Esophagus muscularis mucosa (tissue), 4 donors: Measurements from ENCODE around the gene TP53AIP1. TPM values are rescaled to one million over a fixed set of nuclear protein-coding genes. Genes with fewer than 3 reads are reported as not detected.

ENCODE experiments used
- DNase-seq: peaks from one replicate; pipeline ENCODE4 v3.0.0-alpha.2; 2017; ENCODE audit errors: extremely low spot score
- H3K27ac ChIP-seq, 4 donors: fragments of 200-600 bp; sonication (generic); replicated peaks in 1 of 4; 1 replicate in 3 of 4; 2 replicates in 1 of 4; pipeline ENCODE4 v1.5.1; 2016 to 2019; ENCODE audit warnings: mild to moderate bottlenecking in 1 of 4
- H3K27me3 ChIP-seq, 4 donors: fragments of 200-600 bp; sonication (generic); one replicate each; pipeline versions ENCODE4 v1.5.1 to v1.6.0; 2016 to 2019
- H3K36me3 ChIP-seq, 4 donors: fragments of 200-600 bp; sonication (generic); one replicate each; pipeline ENCODE4 v1.5.1; 2016 to 2019
- H3K4me1 ChIP-seq, 4 donors: fragments of 200-600 bp; sonication (generic); one replicate each; pipeline ENCODE4 v1.5.1; 2016 to 2019
- H3K4me3 ChIP-seq, 4 donors: fragments of 200-600 bp; sonication (generic); 1 replicate in 2 of 4; 2 replicates in 2 of 4; pipeline ENCODE4 v1.5.1; 2016 to 2019; ENCODE audit warnings: mild to moderate bottlenecking in 4 of 4, moderate library complexity in 1 of 4
- H3K9me3 ChIP-seq, 4 donors: fragments of 200-600 bp; sonication (generic); 1 replicate in 3 of 4; 2 replicates in 1 of 4; pipeline ENCODE4 v1.5.1; 2016 to 2019
- EP300 ChIP-seq: sonication (generic); formaldehyde crosslinking; IDR thresholded peaks from one replicate; pipeline ENCODE4 v1.6.1; 2017; ENCODE audit warnings: antibody characterized with exemption
- POLR2A ChIP-seq: fragments of 450-650 bp; IDR thresholded peaks from one replicate; pipeline ENCODE4 v1.6.1; 2017; ENCODE audit warnings: antibody characterized with exemption, moderate library complexity, mild to moderate bottlenecking, low read depth
- POLR2AphosphoS5 ChIP-seq, 2 donors: sonication (generic); formaldehyde crosslinking; IDR thresholded peaks; one replicate each; pipeline ENCODE4 v1.6.1; 2017; ENCODE audit warnings: antibody characterized with exemption in 2 of 2
- WGBS: methylation state at CpG from one replicate; pipeline ENCODE4 v1.1.5; 2018; 5-methylcytosine and 5-hydroxymethylcytosine counted together
- intact Hi-C: fragments of 100-400 bp; cut with DNase I; formaldehyde crosslinking; loops from one replicate; pipeline ENCODE4 v1.15.1; 2023
- total RNA-seq, 4 donors: library from RNA; depleted of rRNA; stranded (reverse); fragments of >200 nt; gene quantifications; one replicate each; pipeline versions ENCODE4 v1.1.0 to v1.2.1, GENCODE V29; 2016
- TF ChIP-seq, protein P1 (sequence below), 3 experiments: fragments of 200-600 bp in 2 of 3; fragments of 450-650 bp in 1 of 3; sonication (generic) in 2 of 3; IDR thresholded peaks; one replicate each; pipeline ENCODE4 v1.5.1; 2017 to 2019; ENCODE audit warnings: antibody characterized with exemption in 3 of 3, mild to moderate bottlenecking in 2 of 3, moderate library complexity in 1 of 3

TP53AIP1 gene
- total RNA-seq, 4 donors from 2014 or later = 0.57 TPM; not detected in 3

DNA sequence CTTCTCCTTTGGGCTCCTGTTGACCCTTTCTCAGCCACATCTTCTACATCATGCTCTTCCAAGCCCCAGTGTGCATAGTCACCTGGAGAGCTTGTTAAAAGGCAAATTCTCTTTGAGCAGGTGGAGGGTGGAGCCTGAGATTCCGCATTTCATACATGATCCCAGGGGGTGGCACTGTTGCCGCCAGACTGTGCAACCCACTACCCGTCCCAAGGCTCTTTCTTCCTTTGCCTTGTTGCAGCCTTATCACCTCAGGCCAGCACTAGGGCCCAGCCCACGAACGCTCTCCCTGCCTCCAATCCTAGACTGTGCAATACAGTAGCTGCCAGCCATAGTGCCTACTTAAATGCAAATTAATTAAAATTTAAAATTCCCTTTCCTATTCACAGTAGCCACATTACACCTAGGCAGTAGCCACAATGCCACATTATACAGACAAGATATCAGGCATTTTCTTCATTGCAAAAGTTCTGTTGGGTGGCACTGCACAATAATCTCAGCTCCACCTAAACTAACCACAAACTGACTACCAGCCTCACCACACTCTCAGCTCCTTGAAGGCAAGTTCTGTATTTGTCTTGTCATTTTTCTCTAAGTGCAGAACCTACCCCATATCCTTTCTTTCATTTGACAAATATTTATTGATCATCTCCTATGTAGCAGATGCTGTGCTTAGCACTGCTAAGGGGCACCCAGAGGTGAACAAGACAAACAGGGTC lies 56.1 kb downstream of the TP53AIP1 start:
- H3K27me3 ChIP-seq = peaks cover 0 to 52% (median 8%) of the 10 kb centered on the region in 4 donors
- TF ChIP-seq EP300 (no peak), POLR2AphosphoS5 (IDR thresholded peaks at IDR 0.05) (no peak), POLR2A (no peak)
- TF ChIP-seq, protein P1, sequence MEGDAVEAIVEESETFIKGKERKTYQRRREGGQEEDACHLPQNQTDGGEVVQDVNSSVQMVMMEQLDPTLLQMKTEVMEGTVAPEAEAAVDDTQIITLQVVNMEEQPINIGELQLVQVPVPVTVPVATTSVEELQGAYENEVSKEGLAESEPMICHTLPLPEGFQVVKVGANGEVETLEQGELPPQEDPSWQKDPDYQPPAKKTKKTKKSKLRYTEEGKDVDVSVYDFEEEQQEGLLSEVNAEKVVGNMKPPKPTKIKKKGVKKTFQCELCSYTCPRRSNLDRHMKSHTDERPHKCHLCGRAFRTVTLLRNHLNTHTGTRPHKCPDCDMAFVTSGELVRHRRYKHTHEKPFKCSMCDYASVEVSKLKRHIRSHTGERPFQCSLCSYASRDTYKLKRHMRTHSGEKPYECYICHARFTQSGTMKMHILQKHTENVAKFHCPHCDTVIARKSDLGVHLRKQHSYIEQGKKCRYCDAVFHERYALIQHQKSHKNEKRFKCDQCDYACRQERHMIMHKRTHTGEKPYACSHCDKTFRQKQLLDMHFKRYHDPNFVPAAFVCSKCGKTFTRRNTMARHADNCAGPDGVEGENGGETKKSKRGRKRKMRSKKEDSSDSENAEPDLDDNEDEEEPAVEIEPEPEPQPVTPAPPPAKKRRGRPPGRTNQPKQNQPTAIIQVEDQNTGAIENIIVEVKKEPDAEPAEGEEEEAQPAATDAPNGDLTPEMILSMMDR (IDR thresholded peaks at IDR 0.05) = no peak
- no peak overlapping the region for H3K4me3 ChIP-seq
- H3K4me1 ChIP-seq = peaks cover 7 to 18% (median 17%) of the 10 kb centered on the region in 4 donors
- H3K9me3 ChIP-seq = no peaks in the 10 kb centered on the region
- intact Hi-C loops = loop anchor here (10.0 kb wide), 1 partner anchor 448 kb away; no protein-coding TSS in a partner anchor
- no peak for DNase-seq
- WGBS = 56% methylated on average over 5 of the region's 5 CpGs
- H3K27ac ChIP-seq = no peak overlapping the region
- no peaks in the 10 kb centered on the region for H3K36me3 ChIP-seq

Other genes with a start within 250 kb of the TP53AIP1 start
- gene FLI1, start 248.8 kb downstream of the TP53AIP1 start, total RNA-seq = 10 to 100 TPM; 17.4 to 43.8 (median 29.6) TPM
- gene KCNJ1, start 75.6 kb downstream of the TP53AIP1 start, total RNA-seq = not detected
- gene KCNJ5, start 51.5 kb downstream of the TP53AIP1 start, total RNA-seq = 1 to 10 TPM in 2 of 4 donors, under 1 TPM in 2; 0.80 to 3.8 (median 1.00) TPM
- gene ARHGAP32, start 249.5 kb upstream of the TP53AIP1 start, total RNA-seq = 10 to 100 TPM; 11.9 to 17.0 (median 15.8) TPM